H1 (cell line): ENCODE results near the gene CTXN1. TPM values are rescaled to one million over a fixed set of nuclear protein-coding genes. Genes with fewer than 3 reads are reported as not detected.

Source experiments
- CTCF ChIA-PET: fragments of 300-600 bp; sonication (Branson Sonifier 250); formaldehyde crosslinking; loops from one replicate; lab custom pipeline; 2021; ENCODE audit not compliant: partially characterized antibody; lab: Charles Lee
- POLR2A ChIA-PET: fragments of 300-600 bp; sonication (Branson Sonifier 250); formaldehyde crosslinking; loops from one replicate; lab custom pipeline; 2021; ENCODE audit warnings: inconsistent platforms; ENCODE audit not compliant: partially characterized antibody; lab: Charles Lee
- DNase-seq, 2 experiments: peaks; one replicate each; pipeline versions ENCODE4 v3.0.0 to v3.0.0-alpha.2; 2010 to 2022; ENCODE audit warnings: low spot score in 2 of 2, low read depth in 1 of 2, mixed read lengths in 1 of 2
- FAIRE-seq: peaks from 2 replicates; lab custom pipeline; 2011; peaks lifted over from hg19 to GRCh38; lab: Jason Lieb, UNC
- H2AFZ ChIP-seq: 2 replicates; pipeline ENCODE4 v1.8.1; 2012; ENCODE audit warnings: low read length, inconsistent platforms
- H2AK5ac ChIP-seq: 2 replicates; pipeline ENCODE4 v1.6.1; 2013; ENCODE audit warnings: low read depth, low read length
- H2BK120ac ChIP-seq: replicated peaks from 2 replicates; pipeline ENCODE3; 2013; ENCODE audit warnings: low read depth, low read length, inconsistent platforms
- H2BK12ac ChIP-seq: 2 replicates; pipeline ENCODE4 v1.6.1; 2013; ENCODE audit warnings: low read depth, low read length
- H2BK15ac ChIP-seq: 2 replicates; pipeline ENCODE4 v1.6.1; 2013; ENCODE audit warnings: low read length
- H2BK20ac ChIP-seq: 2 replicates; pipeline ENCODE4 v1.6.1; 2013; ENCODE audit warnings: low read length
- H2BK5ac ChIP-seq: 2 replicates; pipeline ENCODE4 v1.6.1; 2013; ENCODE audit warnings: low read depth, low read length
- H3K14ac ChIP-seq: 2 replicates; pipeline ENCODE4 v1.6.1; 2013; ENCODE audit warnings: inconsistent platforms; ENCODE audit not compliant: insufficient read length
- H3K18ac ChIP-seq: 2 replicates; pipeline ENCODE4 v1.6.1; 2013; ENCODE audit warnings: low read length; ENCODE audit errors: extremely low read depth
- H3K23ac ChIP-seq: 2 replicates; pipeline ENCODE4 v1.6.1; 2013; ENCODE audit warnings: inconsistent platforms; ENCODE audit not compliant: insufficient read length
- H3K23me2 ChIP-seq: 2 replicates; pipeline ENCODE4 v1.6.1; 2013; ENCODE audit warnings: low read depth, low read length
- H3K27ac ChIP-seq: 2 replicates; pipeline ENCODE4 v1.6.1; 2011; ENCODE audit warnings: low read depth, low read length, inconsistent platforms
- H3K27me3 ChIP-seq, 4 experiments: replicated peaks in 1 of 4; 1 replicate in 1 of 4; 2 replicates in 3 of 4; pipeline versions ENCODE4 v1.6.1 to v1.8.1; 2011 to 2013; ENCODE audit warnings: low read length in 3 of 4, mild to moderate bottlenecking in 3 of 4, inconsistent platforms in 2 of 4, mixed read lengths in 2 of 4, moderate library complexity in 1 of 4; ENCODE audit not compliant: control insufficient read depth in 3 of 4, insufficient read depth in 3 of 4; ENCODE audit errors: extremely low read depth in 1 of 4
- H3K36me3 ChIP-seq, 4 experiments: 2 replicates each; pipeline versions ENCODE4 v1.6.1 to v1.8.1; 2011 to 2013; ENCODE audit warnings: mild to moderate bottlenecking in 4 of 4, low read length in 3 of 4, moderate library complexity in 2 of 4, control low read depth in 1 of 4, inconsistent platforms in 1 of 4; ENCODE audit not compliant: insufficient read depth in 4 of 4, control insufficient read depth in 2 of 4
- H3K4ac ChIP-seq: replicated peaks from 2 replicates; pipeline ENCODE3; 2013; ENCODE audit warnings: low read length, low read depth, mixed read lengths, inconsistent platforms; ENCODE audit not compliant: insufficient read length
- H3K4me1 ChIP-seq, 4 experiments: replicated peaks in 1 of 4; 1 replicate in 1 of 4; 2 replicates in 3 of 4; pipeline versions ENCODE4 v1.6.1 to v1.8.1; 2011 to 2013; ENCODE audit warnings: low read length in 3 of 4, inconsistent platforms in 2 of 4, mixed read lengths in 1 of 4; ENCODE audit not compliant: insufficient read depth in 4 of 4, control insufficient read depth in 3 of 4
- H3K4me2 ChIP-seq, 2 experiments: 2 replicates each; pipeline versions ENCODE4 v1.6.1 to v1.8.1; 2011 to 2013; ENCODE audit warnings: low read depth in 2 of 2, low read length in 2 of 2, control low read depth in 1 of 2, inconsistent platforms in 1 of 2, mild to moderate bottlenecking in 1 of 2; ENCODE audit not compliant: insufficient read depth in 1 of 2
- H3K4me3 ChIP-seq, 4 experiments: fragments of 200-600, 300-600 bp in 1 of 4; sonication (generic), shearing (Covaris generic), sonication (Bioruptor Twin) in 1 of 4; 2 replicates each; pipeline versions ENCODE4 v1.5.1 to v1.8.1; 2011 to 2016; ENCODE audit warnings: low read length in 4 of 4, low read depth in 3 of 4, control low read depth in 2 of 4, inconsistent platforms in 2 of 4, mild to moderate bottlenecking in 2 of 4, mixed read lengths in 1 of 4, moderate library complexity in 1 of 4; ENCODE audit not compliant: insufficient read depth in 2 of 4; ENCODE audit errors: extremely low read depth in 1 of 4
- H3K56ac ChIP-seq: replicated peaks from 2 replicates; pipeline ENCODE3; 2013; ENCODE audit warnings: low read depth, mild to moderate bottlenecking, mixed read lengths, low read length, inconsistent platforms; ENCODE audit not compliant: insufficient read length
- H3K79me1 ChIP-seq: 2 replicates; pipeline ENCODE4 v1.6.1; 2013; ENCODE audit warnings: low read depth, low read length, control low read depth
- H3K79me2 ChIP-seq, 2 experiments: 2 replicates each; pipeline versions ENCODE4 v1.6.1 to v1.8.1; 2012 to 2013; ENCODE audit warnings: low read length in 2 of 2, mild to moderate bottlenecking in 2 of 2, inconsistent platforms in 1 of 2; ENCODE audit not compliant: insufficient read depth in 2 of 2, control insufficient read depth in 1 of 2
- H3K9ac ChIP-seq, 4 experiments: replicated peaks in 1 of 4; 1 replicate in 1 of 4; 2 replicates in 3 of 4; pipeline versions ENCODE4 v1.6.1 to v1.8.1; 2011 to 2013; ENCODE audit warnings: low read depth in 3 of 4, low read length in 3 of 4, control low read depth in 2 of 4, mild to moderate bottlenecking in 2 of 4, moderate library complexity in 2 of 4, inconsistent platforms in 1 of 4; ENCODE audit errors: extremely low read depth in 1 of 4
- H3K9me3 ChIP-seq, 2 experiments: 2 replicates each; pipeline versions ENCODE4 v1.6.1 to v1.8.1; 2012 to 2013; ENCODE audit warnings: mild to moderate bottlenecking in 2 of 2, moderate library complexity in 2 of 2, control low read depth in 1 of 2, inconsistent platforms in 1 of 2, low read depth in 1 of 2, low read length in 1 of 2, mixed read lengths in 1 of 2; ENCODE audit not compliant: insufficient read depth in 2 of 2
- H4K20me1 ChIP-seq, 2 experiments: replicated peaks in 1 of 2; 2 replicates each; pipeline versions ENCODE3 to v1.8.1; 2011 to 2013; ENCODE audit warnings: inconsistent platforms in 2 of 2, low read length in 2 of 2, mild to moderate bottlenecking in 1 of 2; ENCODE audit not compliant: insufficient read depth in 2 of 2, control insufficient read depth in 1 of 2
- H4K5ac ChIP-seq: 2 replicates; pipeline ENCODE4 v1.6.1; 2013; ENCODE audit warnings: low read length, low read depth, mixed read lengths, inconsistent platforms; ENCODE audit not compliant: insufficient read length
- H4K8ac ChIP-seq: 2 replicates; pipeline ENCODE4 v1.8.0; 2013; ENCODE audit warnings: mild to moderate bottlenecking, moderate library complexity, low read length, inconsistent platforms; ENCODE audit not compliant: insufficient read depth; ENCODE audit errors: extremely low read depth
- H4K91ac ChIP-seq: replicated peaks from 2 replicates; pipeline ENCODE3; 2013; ENCODE audit warnings: low read length, mixed read lengths, inconsistent platforms; ENCODE audit not compliant: insufficient read length
- CEBPB ChIP-seq: IDR thresholded peaks from 2 replicates; pipeline ENCODE4 v1.6.1; 2012; ENCODE audit warnings: low read depth, low read length
- KDM4A ChIP-seq: IDR thresholded peaks from one replicate; pipeline ENCODE4 v1.7.1; 2012; ENCODE audit warnings: low read depth, mild to moderate bottlenecking, moderate library complexity, low read length, inconsistent platforms; ENCODE audit not compliant: severe bottlenecking
- NANOG ChIP-seq: IDR thresholded peaks from 2 replicates; pipeline ENCODE4 v1.6.1; 2011; ENCODE audit warnings: low read length, low read depth, mild to moderate bottlenecking, inconsistent platforms; ENCODE audit not compliant: insufficient read depth, poor library complexity, severe bottlenecking
- POLR2AphosphoS5 ChIP-seq: IDR thresholded peaks from 2 replicates; pipeline ENCODE4 v1.6.1; 2011; ENCODE audit warnings: low read depth, low read length
- POU5F1 ChIP-seq: IDR thresholded peaks from 2 replicates; pipeline ENCODE4 v1.6.1; 2011; ENCODE audit warnings: low read depth, mild to moderate bottlenecking, low read length, moderate library complexity
- WGBS, 2 experiments: shearing (Covaris generic) in 1 of 2; methylation state at CpG; one replicate each; pipeline versions ENCODE4 v1.1.6 to v1.1.7; 2013 to 2015; ENCODE audit warnings: low lambda C conversion rate in 2 of 2, mixed read lengths in 2 of 2, inconsistent platforms in 1 of 2, low coverage in 1 of 2, missing lambda C conversion rate in 1 of 2; ENCODE audit not compliant: insufficient replicate concordance in 2 of 2, insufficient coverage in 1 of 2, insufficient read length in 1 of 2; ENCODE audit errors: extremely low coverage in 1 of 2, missing lambda C conversion rate in 1 of 2; 5-methylcytosine and 5-hydroxymethylcytosine counted together
- polyA plus RNA-seq, 7 experiments: library from polyadenylated mRNA; depleted of rRNA in 3 of 7; stranded (reverse) in 5 of 7; unstranded in 2 of 7; fragments of >200 nt in 5 of 7; fragments of 200-250 nt in 2 of 7; gene quantifications; 1 replicate in 5 of 7; 2 replicates in 1 of 7; 4 replicates in 1 of 7; pipeline versions ENCODE4 v1.2.1 to v1.2.3, GENCODE V29; 2011 to 2013; ENCODE audit warnings: missing spikeins in 2 of 7, mixed read lengths in 2 of 7
- total RNA-seq: library from RNA; stranded (reverse); fragmentation: NEBNext Ultra II Directional; extraction: Animal tissue kit (Norgen Biotek cat#: 25700); gene quantifications from 2 replicates; pipeline ENCODE4 v1.2.1, GENCODE V29; 2021
- TF ChIP-seq, protein P1 (sequence below): IDR thresholded peaks from 2 replicates; pipeline ENCODE4 v1.6.1; 2011; ENCODE audit warnings: low read depth, mild to moderate bottlenecking, low read length; ENCODE audit not compliant: insufficient read depth
- TF ChIP-seq, protein P2 (sequence below): IDR thresholded peaks from 2 replicates; pipeline ENCODE4 v1.6.1; 2012; ENCODE audit warnings: inconsistent platforms
- TF ChIP-seq, protein P3 (sequence below): IDR thresholded peaks from 2 replicates; pipeline ENCODE4 v1.6.1; 2012; ENCODE audit warnings: low read length, inconsistent platforms

CTXN1 gene
- total and polyA plus RNA-seq, 2 of the 8 experiments (the other 6 are each of a cell fraction or from before 2014, with no cell fraction given) = 16.4 to 58.0 TPM

DNA sequence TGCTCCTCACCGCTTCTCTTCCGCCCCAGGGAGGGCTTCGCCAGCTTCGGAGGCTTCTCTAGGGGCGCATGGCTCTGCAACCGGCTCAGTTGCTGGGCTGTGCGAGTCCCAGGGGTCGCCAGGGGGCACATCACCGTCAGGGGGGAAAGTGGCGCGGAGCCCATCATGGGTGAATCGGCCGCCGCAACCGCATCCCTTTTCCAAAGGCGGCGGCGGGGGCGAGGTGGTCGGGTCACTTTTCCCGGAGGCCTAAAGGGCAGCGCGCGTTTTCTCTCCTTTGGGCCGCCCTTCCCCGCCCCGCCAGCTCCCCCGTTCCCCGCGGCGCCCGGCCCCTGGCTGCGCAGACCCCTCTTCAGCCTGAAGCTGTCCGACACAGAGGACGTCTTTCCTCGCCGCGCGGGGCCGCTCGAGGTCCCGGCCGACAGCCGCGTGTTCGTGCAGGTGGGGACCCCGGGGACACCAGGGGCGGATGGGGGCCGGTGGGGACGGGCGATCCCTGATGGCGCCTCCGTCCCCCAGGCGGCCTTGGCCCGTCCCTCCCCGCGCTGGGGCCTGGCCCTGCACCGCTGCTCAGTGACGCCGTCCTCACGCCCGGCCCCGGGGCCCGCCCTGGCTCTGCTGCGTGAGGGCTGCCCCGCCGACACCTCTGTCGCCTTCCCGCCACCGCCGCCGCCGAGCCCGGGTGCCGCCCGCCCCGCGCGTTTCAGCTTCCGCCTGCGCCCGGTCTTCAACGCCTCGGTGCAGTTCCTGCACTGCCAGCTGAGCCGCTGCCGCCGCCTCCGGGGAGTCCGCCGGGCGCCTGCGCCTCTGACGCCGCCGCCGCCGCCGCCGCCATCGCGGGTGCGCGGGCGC, 9.6 kb downstream of the CTXN1 start:
- Histone ChIP-seq H3K14ac (no peak overlapping the region), H4K8ac (no peak overlapping the region; the same call in 1 of the 2 replicates), H3K9ac (no peak overlapping the region), H2AK5ac (0 out of 2 replicates have a peak overlapping the region, but pooled peaks have one; percentile 11), H3K9me3 (no peaks in the 10 kb centered on the region), H3K4me3 (peak overlapping the region; percentile 30 to 64 (median 39)), H4K20me1 (peaks cover 5 to 7% of the 10 kb centered on the region in 2 experiments), H3K27ac (no peak overlapping the region), H2BK15ac (no peak overlapping the region), H3K36me3 (peaks cover 4 to 14% (median 6%) of the 10 kb centered on the region in 4 experiments; a peak in 4 of 8 replicates), H3K4ac (no peak overlapping the region), H3K27me3 (peaks cover 17 to 45% (median 39%) of the 10 kb centered on the region in 4 experiments; a peak in 6 of 7 replicates), H3K4me1 (peaks cover 0 to 19% (median 10%) of the 10 kb centered on the region in 4 experiments; a peak in 5 of 7 replicates), H3K4me2 (peak overlapping the region; percentile 86 to 94), H2BK12ac (no peak overlapping the region), H2BK5ac (no peak overlapping the region), H2BK20ac (no peak overlapping the region), H3K23ac (no peak overlapping the region), H3K56ac (no peak overlapping the region), H3K18ac (peak overlapping the region; percentile 32), H2BK120ac (no peak overlapping the region), H2AFZ (no peak overlapping the region), H3K79me1 (no peaks in the 10 kb centered on the region), H3K23me2 (peaks cover 21% of the 10 kb centered on the region), H3K79me2 (no peaks in the 10 kb centered on the region), H4K5ac (no peak overlapping the region), H4K91ac (peak overlapping the region; percentile 3)
- peak in 1 of 2 experiments; percentile 80 for DNase-seq
- ChIA-PET CTCF (interaction anchor here (0.6 to 9.0 kb wide), 19 partner anchors 8 to 239 kb away, joined by 3 to 112 read pairs (median 5); partner anchors contain the start of genes LRRC8E, MAP2K7, PRR36 and TIMM44), POLR2A (interaction anchor here (0.5 to 10.6 kb wide), 19 partner anchors 8 to 284 kb away, joined by 3 to 106 read pairs (median 4); partner anchors contain the start of genes CTXN1, LRRC8E, MAP2K7 and PRR36)
- FAIRE-seq = no peak
- WGBS, 2 experiments = 4% methylated on average over 28 of the region's 104 CpGs; no CpG with 5 or more reads in 1 of the 2 experiments
- TF ChIP-seq POLR2AphosphoS5 (no peak), NANOG (no peak), CEBPB (no peak), POU5F1 (no peak), KDM4A (peak; percentile 90)
- TF ChIP-seq, protein P1, sequence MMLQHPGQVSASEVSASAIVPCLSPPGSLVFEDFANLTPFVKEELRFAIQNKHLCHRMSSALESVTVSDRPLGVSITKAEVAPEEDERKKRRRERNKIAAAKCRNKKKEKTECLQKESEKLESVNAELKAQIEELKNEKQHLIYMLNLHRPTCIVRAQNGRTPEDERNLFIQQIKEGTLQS = no peak
- TF ChIP-seq, protein P2, sequence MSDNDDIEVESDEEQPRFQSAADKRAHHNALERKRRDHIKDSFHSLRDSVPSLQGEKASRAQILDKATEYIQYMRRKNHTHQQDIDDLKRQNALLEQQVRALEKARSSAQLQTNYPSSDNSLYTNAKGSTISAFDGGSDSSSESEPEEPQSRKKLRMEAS = peak; percentile 29; the same call in 1 of the 2 replicates
- TF ChIP-seq, protein P3, sequence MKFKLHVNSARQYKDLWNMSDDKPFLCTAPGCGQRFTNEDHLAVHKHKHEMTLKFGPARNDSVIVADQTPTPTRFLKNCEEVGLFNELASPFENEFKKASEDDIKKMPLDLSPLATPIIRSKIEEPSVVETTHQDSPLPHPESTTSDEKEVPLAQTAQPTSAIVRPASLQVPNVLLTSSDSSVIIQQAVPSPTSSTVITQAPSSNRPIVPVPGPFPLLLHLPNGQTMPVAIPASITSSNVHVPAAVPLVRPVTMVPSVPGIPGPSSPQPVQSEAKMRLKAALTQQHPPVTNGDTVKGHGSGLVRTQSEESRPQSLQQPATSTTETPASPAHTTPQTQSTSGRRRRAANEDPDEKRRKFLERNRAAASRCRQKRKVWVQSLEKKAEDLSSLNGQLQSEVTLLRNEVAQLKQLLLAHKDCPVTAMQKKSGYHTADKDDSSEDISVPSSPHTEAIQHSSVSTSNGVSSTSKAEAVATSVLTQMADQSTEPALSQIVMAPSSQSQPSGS = no peak
